ENCODE data around the gene MCF2L. TPM values are rescaled to one million over a fixed set of nuclear protein-coding genes. Genes with fewer than 3 reads are reported as not detected.

MCF2L gene
- total RNA-seq, 1 donor from 2014 or later, result 146 TPM

DNA sequence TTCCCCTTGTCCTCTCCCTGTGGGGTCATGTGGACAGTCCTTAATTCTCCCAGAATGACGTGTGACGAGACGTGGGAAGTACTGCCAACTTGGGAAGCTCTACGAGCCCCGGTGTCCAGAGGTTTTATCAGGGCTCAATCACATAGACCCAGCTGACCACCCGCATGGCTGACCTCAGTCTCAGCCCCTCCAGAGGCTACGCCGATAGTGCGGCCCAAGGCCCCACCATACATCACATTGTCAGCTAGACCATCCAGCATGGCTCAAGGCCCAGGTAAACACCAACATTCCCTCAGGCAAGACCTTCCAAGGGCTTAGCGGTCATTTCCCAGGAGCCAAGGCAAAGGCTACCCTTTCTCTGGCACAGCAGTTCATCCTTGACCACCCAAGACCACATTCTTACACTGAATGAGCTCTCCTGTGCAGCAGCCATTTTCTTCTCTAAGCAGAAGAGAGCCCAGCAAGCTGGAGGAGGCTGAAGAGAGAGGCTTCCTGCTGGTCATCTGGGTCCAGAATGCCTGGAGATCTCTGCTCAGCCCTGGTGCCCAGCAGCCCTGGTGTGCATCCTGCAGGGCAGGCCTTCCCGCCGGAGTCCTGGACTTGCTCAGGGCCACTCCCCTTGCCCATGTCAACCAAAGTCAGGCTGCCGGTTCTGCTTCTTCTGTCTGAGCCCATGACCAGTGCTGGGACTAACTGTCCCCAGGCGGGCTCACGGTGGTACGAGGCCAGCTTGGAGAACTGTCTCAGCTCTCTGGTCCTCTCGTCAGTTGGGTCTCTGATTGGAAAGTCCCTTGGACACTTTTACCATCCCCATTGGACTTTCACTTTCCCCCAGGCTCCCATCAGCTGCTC is 145.7 kb downstream of the MCF2L start:
- no peak for DNase-seq

DNA sequence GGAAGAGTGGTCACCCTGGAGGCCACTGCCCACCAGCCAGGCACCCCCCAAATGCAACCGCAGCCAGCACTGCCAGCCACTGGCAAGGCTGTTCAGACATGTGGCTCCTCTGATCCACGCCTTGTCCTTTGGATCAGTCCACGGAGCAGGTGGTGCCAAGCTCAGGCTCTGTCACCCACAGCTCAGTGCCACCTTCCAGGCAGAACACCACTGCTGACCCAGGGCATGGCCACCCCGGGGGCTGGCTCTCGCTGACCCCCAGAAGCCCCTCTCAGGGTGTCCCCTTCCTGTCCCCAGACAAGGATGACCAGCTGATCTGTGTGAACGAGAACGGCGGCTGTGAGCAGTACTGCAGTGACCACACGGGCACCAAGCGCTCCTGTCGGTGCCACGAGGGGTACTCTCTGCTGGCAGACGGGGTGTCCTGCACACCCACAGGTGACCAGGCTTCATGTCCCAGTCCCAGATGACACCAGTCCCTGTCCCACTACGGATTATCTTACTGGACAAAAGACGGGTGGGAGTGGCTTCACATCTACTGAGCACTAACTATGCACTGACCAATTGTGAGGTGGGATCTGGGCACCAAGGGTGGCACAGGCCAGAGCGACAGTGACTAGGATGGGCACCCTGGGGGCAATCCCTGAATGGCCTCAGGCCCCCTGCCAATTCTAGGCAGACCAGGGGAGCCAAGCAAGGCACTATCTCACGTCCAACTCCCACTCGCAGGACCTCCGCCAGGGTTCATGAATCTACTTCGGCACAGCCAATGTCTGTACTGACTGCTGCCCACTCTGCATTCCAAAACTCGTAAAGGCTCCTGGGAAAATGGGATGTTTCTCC is 146.6 kb downstream of the MCF2L start:
- no peak for DNase-seq

DNA sequence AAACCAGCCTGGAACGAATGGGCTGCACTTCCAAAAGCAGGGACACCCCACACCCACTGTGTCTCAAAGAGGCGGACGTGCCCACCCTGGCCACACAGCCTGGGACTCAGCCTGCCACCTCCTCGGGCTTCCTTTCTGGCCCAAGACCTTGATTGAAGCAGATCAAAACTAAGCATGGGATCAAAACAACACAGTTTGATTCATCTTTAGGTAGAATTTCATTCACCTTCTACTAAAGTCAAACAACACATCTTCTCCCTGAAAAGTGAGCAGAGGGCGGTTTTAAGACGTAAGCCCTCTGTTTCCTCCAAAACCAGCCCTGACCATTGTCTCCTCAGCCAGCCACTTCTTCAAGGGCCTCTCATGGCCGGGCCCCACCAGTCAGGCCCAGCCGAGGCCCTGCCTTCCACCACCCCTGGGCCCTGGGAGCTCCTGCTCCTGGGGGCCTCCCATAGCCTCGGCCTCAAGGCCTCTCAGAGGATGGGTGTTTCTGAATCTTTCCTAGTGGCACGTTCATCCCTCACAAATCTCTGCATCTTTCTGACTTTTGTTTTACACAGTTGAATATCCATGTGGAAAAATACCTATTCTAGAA is 147.3 kb downstream of the MCF2L start:
- DNase-seq, result no peak

DNA sequence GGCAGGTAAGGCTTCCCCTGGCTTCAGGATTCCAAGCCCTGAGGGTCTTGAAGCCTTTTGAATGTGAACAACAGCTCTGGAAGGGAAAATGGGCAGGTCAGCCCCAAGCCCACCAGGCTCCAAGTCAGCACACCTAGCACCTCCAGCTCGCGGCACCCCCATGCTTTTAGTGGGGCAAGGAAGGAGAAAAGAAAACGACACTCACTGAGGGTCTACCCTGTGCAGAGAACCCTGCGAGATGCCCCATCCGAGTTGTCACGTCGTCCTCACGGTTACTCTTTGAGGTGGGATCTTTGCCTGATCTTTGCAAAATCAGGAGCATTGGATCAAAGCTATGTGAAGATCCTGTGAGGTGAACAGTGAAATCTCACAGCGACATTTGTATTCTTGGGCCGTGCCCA is 147.9 kb downstream of the MCF2L start:
- DNase-seq, result no peak

DNA sequence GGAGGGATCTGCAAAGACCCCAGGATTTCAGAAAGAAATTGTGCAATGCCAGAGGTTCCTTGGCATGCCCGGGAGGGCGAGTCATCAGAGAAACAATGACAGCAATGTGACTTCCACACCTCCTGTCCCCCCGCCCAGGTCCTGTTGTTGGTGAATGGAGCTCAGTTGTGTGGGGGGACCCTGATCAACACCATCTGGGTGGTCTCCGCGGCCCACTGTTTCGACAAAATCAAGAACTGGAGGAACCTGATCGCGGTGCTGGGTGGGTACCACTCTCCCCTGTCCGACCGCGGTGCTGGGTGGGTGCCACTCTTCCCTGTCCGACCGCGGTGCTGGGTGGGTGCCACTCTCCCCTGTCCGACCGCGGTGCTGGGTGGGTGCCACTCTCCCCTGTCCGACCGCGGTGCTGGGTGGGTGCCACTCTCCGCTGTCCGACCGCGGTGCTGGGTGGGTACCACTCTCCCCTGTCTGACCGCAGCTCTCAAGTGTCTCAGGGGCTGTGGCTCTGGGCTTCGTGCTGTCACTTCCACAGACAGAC is 148.4 kb downstream of the MCF2L start:
- no peak for DNase-seq

DNA sequence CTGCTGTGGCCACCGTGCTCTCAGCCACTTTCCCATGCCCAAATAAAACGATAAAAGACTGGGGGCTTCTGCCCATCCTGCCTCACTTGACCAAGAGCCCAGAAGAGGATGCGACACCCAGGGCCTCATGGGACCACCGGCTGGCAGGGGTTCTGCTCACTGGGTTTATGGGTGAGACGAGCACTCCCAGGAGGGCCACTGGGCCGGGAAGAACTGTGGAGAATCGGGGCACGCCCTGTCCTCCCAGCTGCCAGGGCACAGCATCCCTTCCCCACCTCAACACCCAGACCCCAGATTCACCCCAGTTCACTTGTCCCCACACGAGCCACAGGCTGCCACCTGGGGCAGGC is 148.9 kb downstream of the MCF2L start:
- DNase-seq, result no peak

DNA sequence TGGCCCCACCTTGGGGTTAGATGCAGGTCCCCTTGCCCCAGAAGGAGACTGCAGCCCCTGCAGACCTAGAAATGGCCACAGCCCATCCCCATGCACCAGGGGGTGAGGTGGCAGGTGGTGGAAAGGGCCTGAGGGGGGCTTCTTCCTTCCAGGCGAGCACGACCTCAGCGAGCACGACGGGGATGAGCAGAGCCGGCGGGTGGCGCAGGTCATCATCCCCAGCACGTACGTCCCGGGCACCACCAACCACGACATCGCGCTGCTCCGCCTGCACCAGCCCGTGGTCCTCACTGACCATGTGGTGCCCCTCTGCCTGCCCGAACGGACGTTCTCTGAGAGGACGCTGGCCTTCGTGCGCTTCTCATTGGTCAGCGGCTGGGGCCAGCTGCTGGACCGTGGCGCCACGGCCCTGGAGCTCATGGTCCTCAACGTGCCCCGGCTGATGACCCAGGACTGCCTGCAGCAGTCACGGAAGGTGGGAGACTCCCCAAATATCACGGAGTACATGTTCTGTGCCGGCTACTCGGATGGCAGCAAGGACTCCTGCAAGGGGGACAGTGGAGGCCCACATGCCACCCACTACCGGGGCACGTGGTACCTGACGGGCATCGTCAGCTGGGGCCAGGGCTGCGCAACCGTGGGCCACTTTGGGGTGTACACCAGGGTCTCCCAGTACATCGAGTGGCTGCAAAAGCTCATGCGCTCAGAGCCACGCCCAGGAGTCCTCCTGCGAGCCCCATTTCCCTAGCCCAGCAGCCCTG is 149.4 kb downstream of the MCF2L start:
- no peak for DNase-seq

DNA sequence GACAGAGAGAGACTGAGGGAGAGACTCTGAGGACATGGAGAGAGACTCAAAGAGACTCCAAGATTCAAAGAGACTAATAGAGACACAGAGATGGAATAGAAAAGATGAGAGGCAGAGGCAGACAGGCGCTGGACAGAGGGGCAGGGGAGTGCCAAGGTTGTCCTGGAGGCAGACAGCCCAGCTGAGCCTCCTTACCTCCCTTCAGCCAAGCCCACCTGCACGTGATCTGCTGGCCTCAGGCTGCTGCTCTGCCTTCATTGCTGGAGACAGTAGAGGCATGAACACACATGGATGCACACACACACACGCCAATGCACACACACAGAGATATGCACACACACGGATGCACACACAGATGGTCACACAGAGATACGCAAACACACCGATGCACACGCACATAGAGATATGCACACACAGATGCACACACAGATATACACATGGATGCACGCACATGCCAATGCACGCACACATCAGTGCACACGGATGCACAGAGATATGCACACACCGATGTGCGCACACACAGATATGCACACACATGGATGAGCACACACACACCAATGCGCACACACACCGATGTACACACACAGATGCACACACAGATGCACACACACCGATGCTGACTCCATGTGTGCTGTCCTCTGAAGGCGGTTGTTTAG is 150.3 kb downstream of the MCF2L start:
- DNase-seq, result no peak

DNA sequence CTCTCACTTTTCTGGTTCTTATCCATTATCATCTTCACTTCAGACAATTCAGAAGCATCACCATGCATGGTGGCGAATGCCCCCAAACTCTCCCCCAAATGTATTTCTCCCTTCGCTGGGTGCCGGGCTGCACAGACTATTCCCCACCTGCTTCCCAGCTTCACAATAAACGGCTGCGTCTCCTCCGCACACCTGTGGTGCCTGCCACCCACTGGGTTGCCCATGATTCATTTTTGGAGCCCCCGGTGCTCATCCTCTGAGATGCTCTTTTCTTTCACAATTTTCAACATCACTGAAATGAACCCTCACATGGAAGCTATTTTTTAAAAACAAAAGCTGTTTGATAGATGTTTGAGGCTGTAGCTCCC is 150.8 kb downstream of the MCF2L start:
- DNase-seq, result no peak

DNA sequence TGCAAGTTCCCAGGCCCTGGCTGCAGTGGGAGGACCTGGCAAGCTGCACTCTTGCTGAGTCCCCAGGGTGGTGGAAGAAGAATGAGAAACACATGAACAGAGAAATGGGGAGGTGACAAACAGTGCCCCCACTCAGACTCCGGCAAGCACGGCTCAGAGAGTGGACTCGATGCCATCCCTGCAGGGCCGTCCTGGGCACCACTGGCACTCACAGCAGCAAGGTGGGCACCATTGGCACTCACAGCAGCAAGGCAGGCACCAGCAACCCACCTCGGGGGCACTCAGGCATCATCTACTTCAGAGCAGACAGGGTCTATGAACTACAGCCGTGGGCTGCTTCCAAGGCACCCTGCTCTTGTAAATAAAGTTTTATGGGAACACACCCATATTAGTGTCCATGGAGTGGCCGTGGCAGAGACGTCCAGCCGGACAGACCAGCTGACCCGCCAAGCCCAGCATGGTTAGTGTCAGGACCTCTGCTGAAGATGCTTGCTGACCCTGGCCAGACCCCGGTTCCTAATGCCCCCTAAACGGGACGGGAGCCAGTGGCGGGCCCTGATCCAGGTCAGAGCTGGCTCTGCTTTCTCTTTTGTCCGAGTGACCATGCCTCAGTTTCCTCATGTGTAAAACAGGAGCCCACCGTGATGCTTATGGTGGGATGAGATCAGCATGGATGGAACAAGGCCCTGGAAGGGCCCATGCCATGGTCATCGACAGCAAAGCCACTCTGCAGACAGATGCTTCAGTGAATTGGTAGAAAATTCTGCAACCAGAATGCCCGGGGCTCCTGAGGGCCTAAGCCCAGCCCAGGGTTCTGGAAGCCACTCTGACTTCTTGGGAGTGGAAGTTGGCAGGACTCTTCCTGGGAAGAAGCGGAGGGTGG is 151.5 kb downstream of the MCF2L start:
- DNase-seq, result no peak

DNA sequence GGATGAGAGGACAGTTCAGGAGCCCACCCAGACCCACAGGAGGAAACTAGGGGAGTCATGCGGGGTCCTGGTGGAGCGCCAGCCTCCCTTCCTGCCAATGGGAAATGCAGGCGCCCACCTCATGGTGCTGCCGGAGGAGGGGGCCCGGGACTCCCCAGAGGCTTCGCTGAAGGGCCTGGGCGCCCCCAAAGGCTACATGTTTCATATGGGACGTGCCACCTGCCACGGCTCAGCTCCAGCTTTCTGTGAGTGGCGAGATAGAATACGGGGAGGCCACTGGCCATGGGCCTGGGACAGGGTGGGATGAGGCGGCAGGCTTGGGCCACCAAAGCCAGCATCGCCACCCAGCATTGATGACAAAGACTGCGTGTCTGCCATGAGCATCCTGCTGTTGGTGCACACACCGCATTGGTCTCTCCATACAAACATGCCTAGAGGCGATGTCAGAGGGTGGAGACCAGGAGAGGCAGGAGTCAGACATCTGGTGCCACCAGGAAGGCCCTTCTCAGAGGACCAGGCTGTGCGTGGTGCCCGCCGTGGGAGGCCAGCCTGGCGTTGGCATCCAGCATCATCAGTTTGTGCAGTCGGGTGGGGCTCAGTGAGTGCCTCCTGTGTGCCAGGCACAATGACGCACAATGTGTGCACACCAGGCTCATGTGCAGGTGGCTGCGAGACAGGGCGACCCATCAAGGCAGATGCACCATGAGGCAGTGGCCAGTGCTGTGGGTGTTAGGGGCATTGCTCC is 152.3 kb downstream of the MCF2L start:
- no peak for DNase-seq

DNA sequence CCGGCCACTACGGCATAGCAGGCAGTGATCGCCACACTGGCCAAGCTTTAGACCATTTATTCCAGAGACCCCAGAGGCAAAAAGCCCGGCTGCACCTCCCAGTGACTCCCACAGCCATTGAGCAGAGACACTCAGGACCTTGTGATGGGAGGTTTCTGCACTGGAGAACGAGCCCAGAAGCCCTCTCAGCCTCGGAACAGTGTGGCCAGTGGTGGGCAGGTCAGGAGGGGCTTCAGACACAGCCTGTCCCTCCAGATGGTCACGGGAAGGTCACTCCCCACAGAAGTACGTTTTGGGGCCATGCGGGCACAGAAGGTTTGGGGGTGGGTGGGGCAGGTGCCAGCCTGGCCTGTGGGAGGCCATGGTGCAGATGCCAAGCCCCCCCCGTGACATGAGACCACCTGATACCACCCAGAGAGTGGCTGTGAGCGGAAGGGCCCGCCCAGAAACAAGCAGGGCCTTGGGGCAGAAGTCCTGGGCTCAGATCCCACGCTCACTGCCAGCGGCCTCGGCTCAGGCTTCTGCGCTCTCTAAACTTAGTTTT is 153.0 kb downstream of the MCF2L start:
- no peak for DNase-seq

DNA sequence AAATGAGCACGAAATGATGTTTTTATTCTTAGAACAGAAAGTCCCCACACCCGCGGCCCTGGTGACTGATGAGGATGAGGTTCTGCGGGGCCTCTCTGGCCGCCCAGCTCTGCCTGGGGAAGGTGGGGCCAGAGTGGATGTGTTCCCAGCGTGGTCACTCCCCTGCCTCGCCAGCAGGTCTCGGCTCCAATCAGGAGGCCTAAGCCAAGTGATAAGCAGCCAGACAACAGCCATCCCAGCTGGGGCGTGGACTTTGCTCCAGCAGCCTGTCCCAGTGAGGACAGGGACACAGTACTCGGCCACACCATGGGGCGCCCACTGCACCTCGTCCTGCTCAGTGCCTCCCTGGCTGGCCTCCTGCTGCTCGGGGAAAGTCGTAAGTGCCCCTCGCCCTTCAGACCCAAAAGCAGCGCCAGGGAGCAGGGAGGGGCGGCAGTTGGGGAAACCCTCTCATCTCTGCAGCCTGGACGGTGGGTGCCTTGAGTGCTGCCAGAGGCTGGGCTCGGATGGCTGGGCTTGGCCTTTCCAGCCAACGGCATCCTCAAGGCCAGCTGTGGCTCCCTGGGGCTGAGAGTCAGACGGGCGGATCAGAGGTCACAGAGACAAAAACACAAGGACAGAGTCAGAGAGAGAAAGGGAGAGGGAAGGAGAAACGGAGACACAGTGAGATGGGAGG is 153.7 kb downstream of the MCF2L start, which contains the start of gene F10:
F10 (plus strand) TSS at position 250 of the 676 bp plus-strand sequence; CDS start at position 307, 57 bp downstream.
- no peak for DNase-seq

DNA sequence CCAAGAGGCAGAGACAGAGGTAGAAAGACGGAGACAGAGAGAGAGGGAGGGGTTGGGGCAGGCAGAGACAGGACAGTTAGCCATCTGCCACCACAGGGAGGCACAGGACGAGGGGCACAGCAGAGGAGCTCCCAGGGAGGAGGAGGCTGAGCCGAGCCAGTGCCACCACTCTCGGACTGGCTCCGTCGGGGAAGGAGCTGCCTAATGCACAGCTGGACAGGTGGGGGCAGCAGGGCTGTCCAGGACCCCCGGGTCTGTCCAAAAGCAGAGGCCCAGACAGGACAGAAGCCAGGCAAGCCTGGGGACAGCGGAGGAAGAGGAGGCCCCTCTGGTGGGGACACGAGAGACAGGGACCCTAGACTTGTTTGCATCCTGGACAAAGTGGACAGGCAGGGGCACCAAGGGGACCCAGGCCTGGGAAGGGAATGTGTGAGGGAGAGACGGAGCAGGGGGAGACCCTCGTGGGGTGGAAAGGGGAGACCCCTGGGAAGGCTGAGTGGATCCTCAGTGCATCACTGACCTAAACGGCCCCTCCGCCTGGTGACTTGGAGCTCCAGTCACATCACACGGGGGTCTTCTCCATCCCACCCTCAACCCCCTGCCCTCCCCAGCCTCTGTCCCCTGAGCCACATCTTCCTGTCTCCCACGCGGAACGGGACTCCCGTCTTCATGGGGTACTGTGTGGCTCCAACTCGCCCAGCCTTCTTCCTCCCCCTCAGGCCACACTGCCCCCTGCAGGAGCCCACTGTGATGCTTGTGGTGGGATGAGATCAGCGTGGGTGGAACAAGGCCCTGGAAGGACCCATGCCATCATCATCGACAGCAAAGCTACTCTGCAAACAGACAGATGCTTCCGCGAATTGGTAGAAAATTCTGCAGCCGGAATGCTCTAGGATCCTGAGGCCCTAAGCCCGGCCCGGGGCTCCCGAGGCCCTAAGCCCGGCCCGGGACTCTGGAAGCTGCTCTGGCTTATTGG is 154.5 kb downstream of the MCF2L start:
- DNase-seq, result no peak

DNA sequence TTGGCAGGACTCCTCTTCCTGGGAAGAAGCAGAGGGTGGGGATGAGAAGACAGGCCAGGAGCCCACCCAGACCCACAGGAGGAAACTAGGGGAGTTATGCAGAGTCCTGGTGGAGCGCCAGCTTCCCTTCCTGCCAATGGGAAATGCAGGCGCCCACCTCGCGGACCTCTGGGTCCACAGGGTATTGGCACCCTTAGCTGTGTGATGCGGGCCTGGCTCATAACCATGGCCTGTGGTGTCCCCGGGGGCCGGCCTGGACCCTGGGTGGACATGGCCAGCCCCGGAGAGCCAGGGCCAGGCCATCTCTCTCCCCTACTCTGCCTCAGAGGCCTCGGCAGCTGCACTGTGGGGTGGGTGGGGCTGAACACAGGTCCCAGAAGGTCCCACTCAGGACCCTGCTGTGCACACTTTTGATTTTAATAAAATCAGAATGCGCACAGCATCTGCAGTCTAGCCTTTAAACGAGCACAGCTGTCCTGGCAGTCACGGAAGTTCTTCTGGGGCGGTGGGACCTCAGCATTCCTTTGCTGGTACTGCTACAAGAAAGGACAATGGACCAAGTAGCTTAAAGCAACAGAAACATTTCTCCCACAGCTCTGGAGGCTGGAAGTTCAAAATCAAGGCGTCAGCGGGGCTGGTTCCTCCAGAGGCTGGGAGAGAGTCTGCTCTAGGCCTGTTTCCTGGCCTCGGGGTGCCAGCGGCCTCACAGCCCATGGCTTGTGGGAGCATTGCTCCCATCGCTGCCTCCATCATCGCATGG is 155.4 kb downstream of the MCF2L start:
- DNase-seq, result no peak

DNA sequence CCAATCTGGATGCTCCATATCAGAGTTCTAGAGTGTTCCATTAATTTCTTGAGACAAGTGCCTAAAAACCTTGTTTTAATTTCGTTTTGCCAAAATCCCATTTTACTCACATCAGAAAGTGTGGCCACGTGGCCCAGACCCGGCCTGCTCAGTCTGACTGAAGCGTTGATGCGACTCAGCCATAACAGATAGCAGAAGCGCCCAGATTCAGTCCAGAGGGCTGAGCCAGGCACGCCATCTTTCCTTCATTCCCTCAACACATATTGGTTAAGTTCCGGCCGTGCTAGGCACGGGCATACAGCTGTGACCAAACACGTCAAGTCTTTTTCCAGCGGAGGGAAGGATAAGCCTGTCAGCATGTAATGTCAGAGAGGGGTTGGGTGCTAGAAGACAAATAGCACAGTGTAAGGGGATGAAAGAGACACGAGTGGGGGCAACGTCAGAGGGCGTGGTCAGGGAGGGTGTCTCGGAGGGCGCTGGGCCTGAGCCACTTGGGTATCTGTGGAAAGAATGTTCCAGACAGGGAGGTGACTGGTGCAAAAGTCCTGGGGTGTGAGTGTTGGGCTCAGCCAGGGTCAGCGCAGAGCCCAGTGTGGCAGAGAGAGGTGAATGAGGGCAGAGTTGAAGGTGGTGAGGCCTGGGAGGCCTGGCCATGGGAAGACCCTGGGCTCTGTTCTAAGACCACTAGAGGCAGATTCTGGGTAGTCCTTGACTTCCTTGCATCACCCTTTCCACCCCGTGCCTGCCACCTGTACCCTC is 156.7 kb downstream of the MCF2L start:
- no peak for DNase-seq

All from occipital lobe (tissue), 2 donors.